Activated CD4-positive, alpha-beta memory T cell treated with anti-CD3 and anti-CD28 coated beads, Interleukin-2, amount 10 ng/mL, durations not matched to agents 7 days and 5 days (primary cell): Measurements from ENCODE around the gene CHST5. TPM values are rescaled to one million over a fixed set of nuclear protein-coding genes. Genes with fewer than 3 reads are reported as not detected.

Experiments
- CTCF ChIA-PET: fragments of 350-600 bp; sonication (Branson Sonifier 250); formaldehyde crosslinking; loops from one replicate; lab custom pipeline; 2021; ENCODE audit warnings: antibody characterized with exemption, inconsistent platforms; lab: Charles Lee
- POLR2A ChIA-PET: fragments of 350-600 bp; sonication (Branson Sonifier 250); formaldehyde crosslinking; loops from one replicate; lab custom pipeline; 2021; ENCODE audit warnings: antibody characterized with exemption; lab: Charles Lee
- DNase-seq: peaks from one replicate; pipeline ENCODE4 v3.0.0-alpha.2; 2020
- H3K27ac Mint-ChIP-seq: one replicate; pipeline ENCODE4 v1.8.0; 2021; ENCODE audit warnings: mild to moderate bottlenecking, mixed read lengths
- H3K27me3 Mint-ChIP-seq: one replicate; pipeline ENCODE4 v1.8.0; 2021; ENCODE audit warnings: mixed read lengths
- H3K36me3 Mint-ChIP-seq: one replicate; pipeline ENCODE4 v1.8.0; 2021; ENCODE audit warnings: low read depth, mixed read lengths
- H3K4me1 Mint-ChIP-seq: one replicate; pipeline ENCODE4 v1.8.0; 2021; ENCODE audit warnings: mixed read lengths
- H3K4me3 Mint-ChIP-seq: one replicate; pipeline ENCODE4 v1.8.0; 2021; ENCODE audit warnings: mild to moderate bottlenecking, mixed read lengths
- H3K9me3 Mint-ChIP-seq: one replicate; pipeline ENCODE4 v1.8.0; 2021; ENCODE audit warnings: mixed read lengths
- total RNA-seq, 2 experiments: library from RNA; stranded (reverse); gene quantifications; one replicate each; pipeline ENCODE4 v1.2.3, GENCODE V29; 2021

CHST5 gene
- total RNA-seq, 2 experiments from 2014 or later: 0.10 TPM; not detected in 1

- DNase-seq: no peak
- Mint-ChIP-seq H3K36me3 (no peaks in the 10 kb centered on the region), H3K4me3 (no peak overlapping the region), H3K4me1 (peaks cover 8% of the 10 kb centered on the region), H3K9me3 (no peaks in the 10 kb centered on the region), H3K27me3 (peaks cover 28% of the 10 kb centered on the region), H3K27ac (no peak overlapping the region)
- CTCF ChIA-PET: interaction anchor here (1.1 kb wide), 1 partner anchor 20 kb away, joined by 3 read pairs; no protein-coding TSS in a partner anchor
- POLR2A ChIA-PET: interaction anchor here (0.8 kb wide), 1 partner anchor 69 kb away, joined by 3 read pairs; no protein-coding TSS in a partner anchor
Observed at GRCh38 chr16:75497558-75497957, 38.4 kb downstream of the CHST5 start.

GRCh38 chr16:75495076-75495674 lies 40.7 kb downstream of the CHST5 start, which contains the start of gene CHST6:
Gene CHST6 (minus strand): TSS chr16:75495441. CDS start chr16:75479828, 15,613 bp downstream.
- CTCF ChIA-PET: interaction anchor here (1.0 kb wide), 1 partner anchor 22 kb away, joined by 5 read pairs; no protein-coding TSS in a partner anchor
- H3K27me3 Mint-ChIP-seq: peaks cover 28% of the 10 kb centered on the region

GRCh38 chr16:75494661-75495075 lies 41.2 kb downstream of the CHST5 start:
- DNase-seq: no peak
- H3K4me3 Mint-ChIP-seq: no peak overlapping the region
- H3K9me3 Mint-ChIP-seq: no peaks in the 10 kb centered on the region
- H3K27me3 Mint-ChIP-seq: peaks cover 26% of the 10 kb centered on the region
- ChIA-PET POLR2A (no interaction called here), CTCF (interaction anchor here (1.0 kb wide), 1 partner anchor 23 kb away, joined by 5 read pairs; no protein-coding TSS in a partner anchor)
- peaks cover 8% of the 10 kb centered on the region for H3K4me1 Mint-ChIP-seq
- H3K27ac Mint-ChIP-seq: no peak overlapping the region
- H3K36me3 Mint-ChIP-seq: no peaks in the 10 kb centered on the region

More at GRCh38 chr16:75495076-75495674, 40.7 kb downstream of the CHST5 start, which contains the start of gene CHST6:
- no peak within 1 kb of the TSS for H3K4me3 Mint-ChIP-seq
- H3K9me3 Mint-ChIP-seq: no peaks in the 10 kb centered on the region
- POLR2A ChIA-PET: no interaction called here
- peaks cover 8% of the 10 kb centered on the region for H3K4me1 Mint-ChIP-seq
- no peak within 1 kb of the TSS for H3K27ac Mint-ChIP-seq
- H3K36me3 Mint-ChIP-seq: no peaks in the 10 kb centered on the region
- peak; percentile 20 for DNase-seq

- H3K36me3 Mint-ChIP-seq: no peaks in the 10 kb centered on the region
- no peak overlapping the region for H3K4me3 Mint-ChIP-seq
- no peak for DNase-seq
- peaks cover 26% of the 10 kb centered on the region for H3K27me3 Mint-ChIP-seq
- H3K9me3 Mint-ChIP-seq: no peaks in the 10 kb centered on the region
- no peak overlapping the region for H3K27ac Mint-ChIP-seq
- CTCF ChIA-PET: no interaction called here
- POLR2A ChIA-PET: no interaction called here
- peaks cover 8% of the 10 kb centered on the region for H3K4me1 Mint-ChIP-seq
Observed at GRCh38 chr16:75494184-75494583, 41.7 kb downstream of the CHST5 start.

GRCh38 chr16:75491876-75492275 lies 44.0 kb downstream of the CHST5 start:
- Mint-ChIP-seq H3K36me3 (no peaks in the 10 kb centered on the region), H3K4me1 (peaks cover 8% of the 10 kb centered on the region), H3K4me3 (no peak overlapping the region), H3K27me3 (peaks cover 20% of the 10 kb centered on the region), H3K27ac (no peak overlapping the region), H3K9me3 (no peaks in the 10 kb centered on the region)
- DNase-seq: no peak
- ChIA-PET POLR2A (no interaction called here), CTCF (interaction anchor here (0.6 kb wide), 1 partner anchor 20 kb away, joined by 3 read pairs; no protein-coding TSS in a partner anchor)

- H3K27ac Mint-ChIP-seq: no peak overlapping the region
- H3K27me3 Mint-ChIP-seq: peaks cover 11% of the 10 kb centered on the region
- no peak for DNase-seq
- CTCF ChIA-PET: interaction anchor here (1.2 kb wide), 1 partner anchor 10 kb away, joined by 5 read pairs; no protein-coding TSS in a partner anchor
- no peak overlapping the region for H3K4me3 Mint-ChIP-seq
- H3K36me3 Mint-ChIP-seq: no peaks in the 10 kb centered on the region
- no peaks in the 10 kb centered on the region for H3K4me1 Mint-ChIP-seq
- H3K9me3 Mint-ChIP-seq: no peaks in the 10 kb centered on the region
- POLR2A ChIA-PET: no interaction called here
Observed at GRCh38 chr16:75488322-75488721, 47.6 kb downstream of the CHST5 start.

- Mint-ChIP-seq H3K4me3 (no peak overlapping the region), H3K27me3 (peaks cover 8% of the 10 kb centered on the region), H3K27ac (no peak overlapping the region), H3K9me3 (no peaks in the 10 kb centered on the region), H3K4me1 (no peaks in the 10 kb centered on the region), H3K36me3 (no peaks in the 10 kb centered on the region)
- no peak for DNase-seq
- ChIA-PET CTCF (interaction anchor here (0.7 to 1.5 kb wide), 4 partner anchors 9 to 277 kb away, joined by 3 to 5 read pairs (median 4); no protein-coding TSS in a partner anchor), POLR2A (no interaction called here)
Observed at GRCh38 chr16:75486676-75487313, 49.1 kb downstream of the CHST5 start.

- DNase-seq: no peak
- H3K27ac Mint-ChIP-seq: no peak overlapping the region
- POLR2A ChIA-PET: no interaction called here
- peaks cover 8% of the 10 kb centered on the region for H3K27me3 Mint-ChIP-seq
- CTCF ChIA-PET: interaction anchor here (1.1 to 1.5 kb wide), 3 partner anchors 31 to 278 kb away, joined by 3 to 4 read pairs (median 3); no protein-coding TSS in a partner anchor
- H3K4me3 Mint-ChIP-seq: no peak overlapping the region
- no peaks in the 10 kb centered on the region for H3K36me3 Mint-ChIP-seq
- no peaks in the 10 kb centered on the region for H3K4me1 Mint-ChIP-seq
- H3K9me3 Mint-ChIP-seq: no peaks in the 10 kb centered on the region
Observed at GRCh38 chr16:75486014-75486675, 49.8 kb downstream of the CHST5 start.

- POLR2A ChIA-PET: no interaction called here
- H3K27ac Mint-ChIP-seq: no peak overlapping the region
- no peaks in the 10 kb centered on the region for H3K36me3 Mint-ChIP-seq
- peaks cover 8% of the 10 kb centered on the region for H3K27me3 Mint-ChIP-seq
- no peaks in the 10 kb centered on the region for H3K4me1 Mint-ChIP-seq
- no peak for DNase-seq
- no peaks in the 10 kb centered on the region for H3K9me3 Mint-ChIP-seq
- H3K4me3 Mint-ChIP-seq: no peak overlapping the region
- CTCF ChIA-PET: interaction anchor here (1.1 kb wide), 1 partner anchor 32 kb away, joined by 4 read pairs; no protein-coding TSS in a partner anchor
Observed at GRCh38 chr16:75485230-75486013, 50.5 kb downstream of the CHST5 start.

- ChIA-PET CTCF (no interaction called here), POLR2A (no interaction called here)
- Mint-ChIP-seq H3K27me3 (peaks cover 4% of the 10 kb centered on the region), H3K27ac (no peak overlapping the region), H3K4me3 (no peak overlapping the region), H3K9me3 (no peaks in the 10 kb centered on the region), H3K36me3 (no peaks in the 10 kb centered on the region), H3K4me1 (no peaks in the 10 kb centered on the region)
- DNase-seq: no peak
Observed at GRCh38 chr16:75483222-75483621, 52.7 kb downstream of the CHST5 start.

GRCh38 chr16:75482434-75483205 lies 53.3 kb downstream of the CHST5 start:
- H3K27ac Mint-ChIP-seq: no peak overlapping the region
- no peaks in the 10 kb centered on the region for H3K36me3 Mint-ChIP-seq
- no peaks in the 10 kb centered on the region for H3K4me1 Mint-ChIP-seq
- no peak overlapping the region for H3K4me3 Mint-ChIP-seq
- no peak for DNase-seq
- ChIA-PET CTCF (interaction anchor here (1.5 kb wide), 1 partner anchor 17 kb away, joined by 3 read pairs; no protein-coding TSS in a partner anchor), POLR2A (no interaction called here)
- H3K9me3 Mint-ChIP-seq: no peaks in the 10 kb centered on the region
- peaks cover 9% of the 10 kb centered on the region for H3K27me3 Mint-ChIP-seq
